H9 (cell line): ENCODE results near the gene SLBP. TPM values are rescaled to one million over a fixed set of nuclear protein-coding genes. Genes with fewer than 3 reads are reported as not detected.

Source experiments
- DNase-seq: peaks from one replicate; pipeline ENCODE4 v3.0.0-alpha.2; 2017
- H2AFZ ChIP-seq: one replicate; pipeline ENCODE4 v1.6.1; 2013; ENCODE audit warnings: mild to moderate bottlenecking, low read length, control low read depth, moderate library complexity
- H2AK5ac ChIP-seq: 2 replicates; pipeline ENCODE4 v1.6.1; 2013; ENCODE audit warnings: low read length, control low read depth, mixed read lengths; ENCODE audit not compliant: insufficient read length
- H2BK120ac ChIP-seq: one replicate; pipeline ENCODE4 v1.6.1; 2013; ENCODE audit warnings: low read depth, mild to moderate bottlenecking, low read length, control low read depth, inconsistent platforms; ENCODE audit not compliant: poor library complexity, severe bottlenecking
- H2BK12ac ChIP-seq: 2 replicates; pipeline ENCODE4 v1.6.1; 2013; ENCODE audit warnings: low read length, control low read depth, mixed read lengths, low read depth; ENCODE audit not compliant: insufficient read length
- H2BK15ac ChIP-seq: 2 replicates; pipeline ENCODE4 v1.6.1; 2013; ENCODE audit warnings: low read depth, low read length, control low read depth
- H2BK20ac ChIP-seq: one replicate; pipeline ENCODE4 v1.6.1; 2013; ENCODE audit warnings: low read depth, mild to moderate bottlenecking, low read length, control low read depth, inconsistent platforms; ENCODE audit not compliant: poor library complexity, severe bottlenecking
- H2BK5ac ChIP-seq: 2 replicates; pipeline ENCODE4 v1.6.1; 2013; ENCODE audit warnings: low read length, control low read depth, mixed read lengths; ENCODE audit not compliant: insufficient read length
- H3K14ac ChIP-seq: 2 replicates; pipeline ENCODE4 v1.6.1; 2013; ENCODE audit warnings: low read length, control low read depth; ENCODE audit not compliant: insufficient read depth
- H3K18ac ChIP-seq: 2 replicates; pipeline ENCODE4 v1.6.1; 2013; ENCODE audit warnings: low read depth, mild to moderate bottlenecking, mixed read lengths, low read length, control low read depth; ENCODE audit not compliant: insufficient read length
- H3K23ac ChIP-seq: 2 replicates; pipeline ENCODE4 v1.6.1; 2013; ENCODE audit warnings: low read length, control low read depth, mixed read lengths, low read depth; ENCODE audit not compliant: insufficient read length
- H3K23me2 ChIP-seq: 2 replicates; pipeline ENCODE4 v1.6.1; 2013; ENCODE audit warnings: low read depth, mild to moderate bottlenecking, mixed read lengths, low read length, control low read depth; ENCODE audit not compliant: insufficient read length, poor library complexity, severe bottlenecking
- H3K27ac ChIP-seq: 2 replicates; pipeline ENCODE4 v1.5.1; 2013; ENCODE audit warnings: low read length, control low read depth, mixed read lengths, low read depth; ENCODE audit not compliant: insufficient read length
- H3K27me3 ChIP-seq: 2 replicates; pipeline ENCODE4 v1.6.1; 2013; ENCODE audit warnings: low read length, control low read depth, inconsistent platforms; ENCODE audit not compliant: insufficient read depth
- H3K4ac ChIP-seq: 2 replicates; pipeline ENCODE4 v1.6.1; 2013; ENCODE audit warnings: low read depth, mild to moderate bottlenecking, control low read depth, inconsistent platforms, low read length, moderate library complexity
- H3K4me1 ChIP-seq: 2 replicates; pipeline ENCODE4 v1.6.1; 2013; ENCODE audit warnings: low read length, control low read depth, inconsistent platforms; ENCODE audit not compliant: insufficient read depth
- H3K4me2 ChIP-seq: 2 replicates; pipeline ENCODE4 v1.6.1; 2013; ENCODE audit warnings: low read length, control low read depth, mixed read lengths; ENCODE audit not compliant: insufficient read length, insufficient read depth
- H3K56ac ChIP-seq: 2 replicates; pipeline ENCODE4 v1.6.1; 2013; ENCODE audit warnings: low read depth, mild to moderate bottlenecking, mixed read lengths, low read length, control low read depth; ENCODE audit not compliant: insufficient read length
- H3K79me1 ChIP-seq: 2 replicates; pipeline ENCODE4 v1.6.1; 2013; ENCODE audit warnings: low read depth, mild to moderate bottlenecking, moderate library complexity, low read length, control low read depth, inconsistent platforms; ENCODE audit not compliant: insufficient read depth, poor library complexity, severe bottlenecking
- H3K79me2 ChIP-seq: 2 replicates; pipeline ENCODE4 v1.6.1; 2013; ENCODE audit warnings: low read length, control low read depth, inconsistent platforms; ENCODE audit not compliant: insufficient read depth
- H3K9ac ChIP-seq: 2 replicates; pipeline ENCODE4 v1.6.1; 2013; ENCODE audit warnings: low read length, control low read depth, mixed read lengths; ENCODE audit not compliant: insufficient read length; ENCODE audit errors: extremely low read depth
- H3K9me3 ChIP-seq: one replicate; pipeline ENCODE4 v1.6.1; 2013; ENCODE audit warnings: low read depth, low read length, inconsistent platforms; ENCODE audit not compliant: control insufficient read depth
- H3T11ph ChIP-seq: one replicate; pipeline ENCODE4 v1.6.1; 2013; ENCODE audit warnings: mild to moderate bottlenecking, low read length, control low read depth, inconsistent platforms
- H4K20me1 ChIP-seq: one replicate; pipeline ENCODE4 v1.6.1; 2013; ENCODE audit not compliant: control insufficient read depth, insufficient read length, insufficient read depth
- H4K5ac ChIP-seq: 2 replicates; pipeline ENCODE4 v1.6.1; 2013; ENCODE audit warnings: low read depth, mild to moderate bottlenecking, mixed read lengths, low read length, control low read depth; ENCODE audit not compliant: insufficient read length
- H4K8ac ChIP-seq: replicated peaks from 2 replicates; pipeline ENCODE4 v1.6.1; 2013; ENCODE audit warnings: low read length, control low read depth, mixed read lengths, low read depth; ENCODE audit not compliant: insufficient read length
- H4K91ac ChIP-seq: 2 replicates; pipeline ENCODE4 v1.6.1; 2013; ENCODE audit warnings: low read depth, mild to moderate bottlenecking, moderate library complexity, mixed read lengths, low read length, control low read depth; ENCODE audit not compliant: insufficient read length
- H3K27ac Mint-ChIP-seq, 3 experiments: 2 replicates in 2 of 3; 3 replicates in 1 of 3; pipeline ENCODE4 v1.8.0; 2020 to 2021; ENCODE audit warnings: mixed read lengths in 3 of 3, mild to moderate bottlenecking in 1 of 3, moderate library complexity in 1 of 3
- H3K27me3 Mint-ChIP-seq: 2 replicates; pipeline ENCODE4 v1.8.0; 2021; ENCODE audit warnings: low read depth, mild to moderate bottlenecking, moderate library complexity, mixed read lengths
- H3K36me3 Mint-ChIP-seq, 3 experiments: 2 replicates in 2 of 3; 3 replicates in 1 of 3; pipeline ENCODE4 v1.8.0; 2020 to 2021; ENCODE audit warnings: low read depth in 3 of 3, mixed read lengths in 3 of 3; ENCODE audit not compliant: insufficient read depth in 1 of 3
- H3K4me1 Mint-ChIP-seq, 2 experiments: 2 replicates each; pipeline ENCODE4 v1.8.0; 2020; ENCODE audit warnings: mixed read lengths in 2 of 2
- H3K4me3 Mint-ChIP-seq, 2 experiments: 2 replicates in 1 of 2; 3 replicates in 1 of 2; pipeline ENCODE4 v1.8.0; 2020 to 2021; ENCODE audit warnings: mild to moderate bottlenecking in 2 of 2, mixed read lengths in 2 of 2, moderate library complexity in 1 of 2
- H3K9me3 Mint-ChIP-seq, 2 experiments: 2 replicates in 1 of 2; 3 replicates in 1 of 2; pipeline ENCODE4 v1.8.0; 2020; ENCODE audit warnings: mild to moderate bottlenecking in 2 of 2, mixed read lengths in 2 of 2, moderate library complexity in 1 of 2
- CTCF ChIP-seq: fragments of 200-600 bp; sonication (generic); conservative IDR thresholded peaks from 3 replicates; pipeline ENCODE4 v1.8.0; 2021; ENCODE audit warnings: antibody characterized with exemption, mild to moderate bottlenecking
- WGBS: extraction: QIAGEN DNeasy Blood & Tissue Kit; methylation state at CpG from one replicate; pipeline ENCODE4 v1.1.7; 2013; ENCODE audit warnings: missing lambda C conversion rate, low lambda C conversion rate, mixed read lengths; ENCODE audit not compliant: insufficient read length; ENCODE audit errors: extremely low coverage; 5-methylcytosine and 5-hydroxymethylcytosine counted together
- total RNA-seq: library from RNA; stranded (reverse); gene quantifications from 2 replicates; pipeline ENCODE4 v1.2.1, GENCODE V29; 2021

The SLBP gene
- total RNA-seq, 1 experiment from 2014 or later: 62.7 TPM

- TF ChIP-seq CTCF: no peak
- H2BK12ac ChIP-seq: no peak within 1 kb of the TSS
- H3K79me1 ChIP-seq: peaks cover 18% of the 10 kb centered on the region
- H2BK5ac ChIP-seq: no peak within 1 kb of the TSS
- H3K27me3 ChIP-seq: no peaks in the 10 kb centered on the region
- H3K4me2 ChIP-seq: peak within 1 kb of the TSS; percentile 80
- H4K91ac ChIP-seq: no peak within 1 kb of the TSS
- no peak within 1 kb of the TSS for H4K5ac ChIP-seq
- Mint-ChIP-seq H3K27ac (peak within 1 kb of the TSS; percentile 92 to 96 (median 96); a peak in 6 of 7 replicates), H3K4me1 (peaks cover 21 to 28% of the 10 kb centered on the region in 2 experiments), H3K9me3 (no peaks in the 10 kb centered on the region), H3K36me3 (peaks cover 27 to 51% (median 46%) of the 10 kb centered on the region in 3 experiments), H3K4me3 (peak within 1 kb of the TSS; percentile 96 to 99), H3K27me3 (no peaks in the 10 kb centered on the region; the same call in 1 of the 2 replicates)
- no peak within 1 kb of the TSS for H3K23ac ChIP-seq
- no peak within 1 kb of the TSS for H2BK20ac ChIP-seq
- peak within 1 kb of the TSS; percentile 42 for H3K14ac ChIP-seq
- H2AFZ ChIP-seq: no peak within 1 kb of the TSS
- no peak within 1 kb of the TSS for H2BK120ac ChIP-seq
- peak within 1 kb of the TSS; percentile 71 for H3K9ac ChIP-seq
- no peak within 1 kb of the TSS for H3K27ac ChIP-seq
- peaks cover 20% of the 10 kb centered on the region; the same call in 1 of the 2 replicates for H3K79me2 ChIP-seq
- H3K9me3 ChIP-seq: no peaks in the 10 kb centered on the region
- no peak within 1 kb of the TSS for H4K8ac ChIP-seq
- H3K56ac ChIP-seq: no peak within 1 kb of the TSS
- WGBS: no CpG with 5 or more reads among the region's 83 CpGs
- H3T11ph ChIP-seq: no peak within 1 kb of the TSS
- H2AK5ac ChIP-seq: no peak within 1 kb of the TSS
- peaks cover 18% of the 10 kb centered on the region for H3K23me2 ChIP-seq
- H3K4ac ChIP-seq: no peak within 1 kb of the TSS
- DNase-seq: peak; percentile 99
- H3K4me1 ChIP-seq: no peaks in the 10 kb centered on the region
- H4K20me1 ChIP-seq: no peaks in the 10 kb centered on the region
- H3K18ac ChIP-seq: peak within 1 kb of the TSS; percentile 90
- no peak within 1 kb of the TSS for H2BK15ac ChIP-seq
These were observed 9.0 kb upstream of the SLBP start, which contains the start of the genes TACC3 and TMEM129 for GRCh38 chr4:1721003-1721665. TACC3 (plus strand) TSS chr4:1721521; CDS start chr4:1723422, 1,901 bp downstream. TMEM129 (minus strand) TSS chr4:1721323; CDS start chr4:1720837, 486 bp downstream.
